Left lung (tissue), 10 donors: ENCODE results near the gene MYBPC3. TPM values are rescaled to one million over a fixed set of nuclear protein-coding genes. Genes with fewer than 3 reads are reported as not detected.
A peak's percentile ranks its signal among the peaks of the same experiment; 100 is the strongest.

Experiments used
- ATAC-seq: fragments of 200-7000 bp; cut with Tn5 transposase; one replicate; pipeline ENCODE4 v1.9.1; 2020; ENCODE audit warnings: moderate library complexity
- DNase-seq, 4 donors: peaks; one replicate each; pipeline ENCODE4 v3.0.0-alpha.2; 2013 to 2020
- H3K27ac ChIP-seq, 2 donors: fragments of 200-600 bp; sonication (generic) in 1 of 2; one replicate each; pipeline versions ENCODE4 v1.5.0 to v1.8.0; 2020 to 2021
- H3K27me3 ChIP-seq, 2 donors: fragments of 200-600 bp; sonication (generic) in 1 of 2; one replicate each; pipeline versions ENCODE4 v1.5.0 to v1.8.0; 2020 to 2021
- H3K36me3 ChIP-seq, 2 donors: fragments of 200-600 bp; sonication (generic) in 1 of 2; one replicate each; pipeline versions ENCODE4 v1.5.0 to v1.8.0; 2020 to 2021
- H3K4me1 ChIP-seq, 2 donors: fragments of 200-600 bp; one replicate each; pipeline ENCODE4 v1.8.0; 2021
- H3K4me3 ChIP-seq, 2 donors: fragments of 200-600 bp; sonication (generic) in 1 of 2; one replicate each; pipeline versions ENCODE4 v1.5.0 to v1.8.0; 2020 to 2021; ENCODE audit warnings: mild to moderate bottlenecking in 1 of 2
- H3K9me3 ChIP-seq, 2 donors: fragments of 200-600 bp; sonication (generic) in 1 of 2; one replicate each; pipeline versions ENCODE4 v1.5.0 to v1.8.0; 2020 to 2021
- intact Hi-C, 2 donors: fragments of 100-400 bp; cut with DNase I; formaldehyde crosslinking; loops; one replicate each; pipeline versions ENCODE4 v1.11.2 to v1.14.2; 2022
- polyA plus RNA-seq, 6 donors: library from polyadenylated mRNA; unstranded; fragments of 120-200 nt; gene quantifications; one replicate each; pipeline ENCODE4 v1.2.1, GENCODE V29; 2013; ENCODE audit not compliant: insufficient read length in 6 of 6
- total RNA-seq, 2 donors: library from RNA; stranded (reverse); fragmentation: NEBNext Ultra II Directional; extraction: Animal tissue kit (Norgen Biotek cat#: 25700); gene quantifications; one replicate each; pipeline ENCODE4 v1.2.1, GENCODE V29; 2021
- TF ChIP-seq, protein P1 (sequence below), 2 donors: fragments of 200-600 bp; sonication (generic) in 1 of 2; IDR thresholded peaks; one replicate each; pipeline versions ENCODE4 v1.5.0 to v1.8.0; 2021; ENCODE audit warnings: antibody characterized with exemption in 2 of 2
- donor health status: DM: no; HTN: yes; CAD: no.
- donor health status: DM: no; HTN: no; CAD: no.

MYBPC3 gene
- total and polyA plus RNA-seq, 8 donors: 0.06 to 2.0 (median 0.25) TPM; not detected in 3

DNA sequence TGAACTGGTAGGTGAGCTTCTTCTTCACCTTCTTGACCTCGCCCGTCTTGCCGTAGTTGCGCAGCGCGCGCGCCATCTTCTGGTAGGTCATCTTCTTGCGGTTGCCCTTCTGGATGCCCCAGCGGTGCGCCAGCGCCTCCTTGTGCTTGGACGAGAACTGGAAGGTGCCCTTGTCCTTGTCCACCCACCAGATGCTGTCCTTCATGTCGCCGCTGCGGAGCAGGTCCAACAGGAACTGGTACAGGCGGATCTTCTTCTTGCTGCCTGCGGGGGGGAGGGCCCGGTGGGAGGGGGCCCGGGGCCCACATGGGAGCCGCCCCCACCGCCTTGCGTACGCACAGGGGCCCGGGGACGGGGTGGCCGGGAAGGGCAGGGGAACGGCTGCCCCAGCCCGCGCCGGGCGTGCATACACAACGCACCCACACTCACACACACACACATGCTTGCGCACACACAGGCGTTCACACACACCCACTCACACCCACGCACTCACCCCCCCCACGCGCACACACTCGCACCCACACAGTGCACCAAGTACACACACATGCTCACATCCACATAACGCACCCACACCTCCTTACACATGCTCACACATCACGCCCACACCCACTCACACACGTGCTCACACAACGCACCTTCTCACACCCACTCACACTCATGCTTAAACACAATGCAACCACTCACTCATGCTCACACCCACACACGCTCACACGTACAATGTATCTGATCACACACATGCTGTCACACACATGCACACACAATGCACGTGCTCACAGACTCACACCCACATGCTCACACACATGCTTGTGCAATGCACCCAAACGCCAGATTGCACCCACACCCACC is 3.0 kb upstream of the MYBPC3 start:
- H3K27me3 ChIP-seq: no peaks in the 10 kb centered on the region
- H3K4me3 ChIP-seq: peak overlapping the region; percentile 37
- TF ChIP-seq, protein P1, sequence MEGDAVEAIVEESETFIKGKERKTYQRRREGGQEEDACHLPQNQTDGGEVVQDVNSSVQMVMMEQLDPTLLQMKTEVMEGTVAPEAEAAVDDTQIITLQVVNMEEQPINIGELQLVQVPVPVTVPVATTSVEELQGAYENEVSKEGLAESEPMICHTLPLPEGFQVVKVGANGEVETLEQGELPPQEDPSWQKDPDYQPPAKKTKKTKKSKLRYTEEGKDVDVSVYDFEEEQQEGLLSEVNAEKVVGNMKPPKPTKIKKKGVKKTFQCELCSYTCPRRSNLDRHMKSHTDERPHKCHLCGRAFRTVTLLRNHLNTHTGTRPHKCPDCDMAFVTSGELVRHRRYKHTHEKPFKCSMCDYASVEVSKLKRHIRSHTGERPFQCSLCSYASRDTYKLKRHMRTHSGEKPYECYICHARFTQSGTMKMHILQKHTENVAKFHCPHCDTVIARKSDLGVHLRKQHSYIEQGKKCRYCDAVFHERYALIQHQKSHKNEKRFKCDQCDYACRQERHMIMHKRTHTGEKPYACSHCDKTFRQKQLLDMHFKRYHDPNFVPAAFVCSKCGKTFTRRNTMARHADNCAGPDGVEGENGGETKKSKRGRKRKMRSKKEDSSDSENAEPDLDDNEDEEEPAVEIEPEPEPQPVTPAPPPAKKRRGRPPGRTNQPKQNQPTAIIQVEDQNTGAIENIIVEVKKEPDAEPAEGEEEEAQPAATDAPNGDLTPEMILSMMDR (IDR thresholded peaks at IDR 0.05): peak; percentile 65 to 84
- peaks cover 0 to 25% of the 10 kb centered on the region in 2 donors for H3K4me1 ChIP-seq
- intact Hi-C loops: no loop called here
- DNase-seq (peak; percentile 81 to 95 (median 93)), ATAC-seq (peak; percentile 95)
- no peak overlapping the region for H3K27ac ChIP-seq
- H3K36me3 ChIP-seq: peaks cover 0 to 59% of the 10 kb centered on the region in 2 donors
- H3K9me3 ChIP-seq: no peaks in the 10 kb centered on the region

- ATAC-seq (no peak), DNase-seq (no peak)
- H3K4me1 ChIP-seq: peaks cover 0 to 19% of the 10 kb centered on the region in 2 donors
- H3K27me3 ChIP-seq: no peaks in the 10 kb centered on the region
- peaks cover 0 to 55% of the 10 kb centered on the region in 2 donors for H3K36me3 ChIP-seq
- H3K27ac ChIP-seq: no peak overlapping the region
- TF ChIP-seq, protein P1 (IDR thresholded peaks at IDR 0.05): no peak
- intact Hi-C loops: no loop called here
- no peaks in the 10 kb centered on the region for H3K9me3 ChIP-seq
- peak overlapping the region; percentile 37 for H3K4me3 ChIP-seq
These were observed 2.4 kb upstream of the MYBPC3 start for GRCh38 chr11:47354913-47355282.

GRCh38 chr11:47353978-47354774 is 1.7 kb upstream of the MYBPC3 start:
- Histone ChIP-seq H3K9me3 (no peaks in the 10 kb centered on the region), H3K27ac (no peak overlapping the region)

GRCh38 chr11:47351156-47352126 is 1.1 kb downstream of the MYBPC3 start:
- no peak for ATAC-seq
- Histone ChIP-seq H3K27me3 (no peaks in the 10 kb centered on the region), H3K27ac (no peak overlapping the region), H3K36me3 (peaks cover 0 to 44% of the 10 kb centered on the region in 2 donors), H3K9me3 (no peaks in the 10 kb centered on the region), H3K4me3 (no peak overlapping the region), H3K4me1 (peaks cover 0 to 6% of the 10 kb centered on the region in 2 donors)
- TF ChIP-seq, protein P1 (IDR thresholded peaks at IDR 0.05): no peak
- intact Hi-C loops: no loop called here
- DNase-seq: no peak

More at GRCh38 chr11:47353978-47354774, 1.7 kb upstream of the MYBPC3 start:
- TF ChIP-seq, protein P1 (IDR thresholded peaks at IDR 0.05): no peak
- Histone ChIP-seq H3K4me1 (peaks cover 0 to 12% of the 10 kb centered on the region in 2 donors), H3K36me3 (peaks cover 0 to 51% of the 10 kb centered on the region in 2 donors), H3K4me3 (peak overlapping the region in 1 of 2 donors; percentile 37), H3K27me3 (no peaks in the 10 kb centered on the region)
- ATAC-seq (no peak), DNase-seq (no peak)
- intact Hi-C loops: no loop called here
